ENCODE measurements around the gene FLVCR2. TPM values are rescaled to one million over a fixed set of nuclear protein-coding genes. Genes with fewer than 3 reads are reported as not detected.

Gene FLVCR2
- total and polyA plus RNA-seq, 2 of the 13 experiments (the other 11 are each of a cell fraction or from before 2014, with no cell fraction given) = 9.9 to 10.5 TPM

DNA sequence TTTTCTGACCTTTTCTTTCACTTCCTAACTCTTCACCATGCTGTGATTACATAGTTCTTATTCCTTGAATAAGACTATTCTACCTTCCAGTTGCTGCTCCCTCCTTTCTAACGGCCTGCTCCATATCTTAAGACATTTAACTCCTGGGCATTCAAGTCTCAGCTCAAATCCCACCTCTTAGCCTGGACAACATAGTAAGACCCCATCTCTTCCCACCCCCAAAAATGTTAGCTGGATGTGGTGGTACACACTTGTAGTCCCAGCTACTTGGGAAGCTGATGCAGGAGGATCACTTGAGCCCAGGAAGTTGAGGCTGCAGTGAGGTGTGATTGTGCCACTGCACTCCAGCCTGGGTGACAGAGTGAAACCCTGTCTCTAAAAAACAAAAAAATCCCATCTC, 71.4 kb downstream of the FLVCR2 start:
- intact Hi-C loops (cut with micrococcal nuclease; ENCODE audit: unreplicated experiment) = loop anchor here (1.0 to 2.0 kb wide), 3 partner anchors 23 to 131 kb away; no protein-coding TSS in a partner anchor
- Histone ChIP-seq H3K4me1 (ENCODE audit: insufficient read depth, low read length) (peaks cover 94% of the 10 kb centered on the region), H2AFZ (ENCODE audit: low read length) (no peak overlapping the region), H3K79me2 (ENCODE audit: insufficient read depth, low read length) (no peaks in the 10 kb centered on the region), H3K4me3 (replicated peaks in 1 of 3; ENCODE audit: insufficient read depth in 1 of 3, low read depth in 2 of 3, low read length in 3 of 3) (no peak overlapping the region), H3K4me2 (ENCODE audit: low read depth, low read length) (peak overlapping the region; percentile 67), H3K9me3 (ENCODE audit: low read length) (no peaks in the 10 kb centered on the region), H3K36me3 (replicated peaks in 1 of 2; ENCODE audit: control insufficient read depth in 1 of 2, insufficient read depth in 2 of 2, low read length in 2 of 2) (peaks cover 0 to 14% of the 10 kb centered on the region in 2 experiments; a peak in 3 of 5 replicates), H3K9ac (ENCODE audit: insufficient read depth, low read depth, low read length) (peak overlapping the region; percentile 70), H3K27me3 (ENCODE audit: control insufficient read depth in 1 of 2, insufficient read depth in 2 of 2, low read length in 2 of 2) (no peaks in the 10 kb centered on the region), H4K20me1 (ENCODE audit: insufficient read depth, low read length) (no peaks in the 10 kb centered on the region), H3K27ac (ENCODE audit: extremely low read length, insufficient read depth, low read length) (peak overlapping the region; percentile 97)
- ATAC-seq (no peak), DNase-seq (ENCODE audit: low spot score) (no peak), FAIRE-seq (no peak)
- in situ Hi-C loops (cut with HindIII; ENCODE audit: extremely low pct_ligation_motif_present, low pct_unique_long_range_greater_than_20kb) = loop anchor here (5.0 kb wide), 1 partner anchor 72 kb away; the partner anchor contains the start of gene FLVCR2
- ChIA-PET POLR2A (interaction anchor here (1.1 to 7.5 kb wide), 6 partner anchors 8 to 110 kb away, joined by 3 to 127 read pairs (median 24); partner anchors contain the start of genes ERG28, FLVCR2 and TTLL5), CTCF (ENCODE audit: low intra/inter-chr PET ratio, low total read pairs) (interaction anchor here (1.2 kb wide), 1 partner anchor 72 kb away, joined by 4 read pairs; no protein-coding TSS in a partner anchor)
- 87% methylated on average over 1 of the region's 1 CpG for WGBS (ENCODE audit: low lambda C conversion rate)
- TF ChIP-seq ZNF280B (CRISPR knock-in tag; IDR thresholded peaks at IDR 0.05; ENCODE audit: borderline replicate concordance) (no peak), ZNF280D (CRISPR knock-in tag; IDR thresholded peaks at IDR 0.05) (peak; percentile 35; the same call in 1 of the 2 replicates), RORA (CRISPR knock-in tag; IDR thresholded peaks at IDR 0.05) (no peak), ZNF619 (CRISPR knock-in tag; IDR thresholded peaks at IDR 0.05) (no peak), RAD21 (CRISPR knock-in tag; IDR thresholded peaks at IDR 0.05) (no peak), IRF2 (CRISPR knock-in tag; IDR thresholded peaks at IDR 0.05) (no peak), SMARCE1 (IDR thresholded peaks at IDR 0.05; ENCODE audit: borderline replicate concordance) (no peak), ZMYM3 (CRISPR knock-in tag; IDR thresholded peaks at IDR 0.05) (peak; percentile 27; the same call in 1 of the 2 replicates), ZNF121 (CRISPR knock-in tag; IDR thresholded peaks at IDR 0.05) (peak; percentile 96), ZNF263 (CRISPR knock-in tag; IDR thresholded peaks at IDR 0.05) (0 out of 2 replicates have a peak, but pooled peaks have one; percentile 39), KLF9 (CRISPR knock-in tag; IDR thresholded peaks at IDR 0.05; ENCODE audit: low read depth) (no peak), HMG20B (CRISPR knock-in tag; conservative IDR thresholded peaks at IDR 0.05) (no peak)
- TF ChIP-seq, protein P1, sequence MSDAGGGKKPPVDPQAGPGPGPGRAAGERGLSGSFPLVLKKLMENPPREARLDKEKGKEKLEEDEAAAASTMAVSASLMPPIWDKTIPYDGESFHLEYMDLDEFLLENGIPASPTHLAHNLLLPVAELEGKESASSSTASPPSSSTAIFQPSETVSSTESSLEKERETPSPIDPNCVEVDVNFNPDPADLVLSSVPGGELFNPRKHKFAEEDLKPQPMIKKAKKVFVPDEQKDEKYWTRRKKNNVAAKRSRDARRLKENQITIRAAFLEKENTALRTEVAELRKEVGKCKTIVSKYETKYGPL (CRISPR knock-in tag; IDR thresholded peaks at IDR 0.05) = no peak
- TF ChIP-seq, protein P2, sequence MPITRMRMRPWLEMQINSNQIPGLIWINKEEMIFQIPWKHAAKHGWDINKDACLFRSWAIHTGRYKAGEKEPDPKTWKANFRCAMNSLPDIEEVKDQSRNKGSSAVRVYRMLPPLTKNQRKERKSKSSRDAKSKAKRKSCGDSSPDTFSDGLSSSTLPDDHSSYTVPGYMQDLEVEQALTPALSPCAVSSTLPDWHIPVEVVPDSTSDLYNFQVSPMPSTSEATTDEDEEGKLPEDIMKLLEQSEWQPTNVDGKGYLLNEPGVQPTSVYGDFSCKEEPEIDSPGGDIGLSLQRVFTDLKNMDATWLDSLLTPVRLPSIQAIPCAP (CRISPR knock-in tag; IDR thresholded peaks at IDR 0.05; ENCODE audit: low read depth) = no peak
- BruUV-seq (replicated peaks) = no TSS peak

Measured in HepG2 (cell line).